PC-3 (cell line): Measurements from ENCODE around the gene SRSF2. TPM values are rescaled to one million over a fixed set of nuclear protein-coding genes. Genes with fewer than 3 reads are reported as not detected.
A peak's percentile ranks its signal among the peaks of the same experiment; 100 is the strongest.

Experiments
- ATAC-seq: fragments of 200-7000 bp; cut with Tn5 transposase; 2 replicates; pipeline ENCODE4 v1.9.1; 2020; ENCODE audit warnings: mild to moderate bottlenecking, moderate library complexity
- BruUV-seq: library from RNA; stranded (reverse); fragments of 400-500 nt; replicated peaks from 2 replicates; lab custom pipeline; 2021; lab: Mats Ljungman, UMichigan
- CTCF ChIA-PET: fragments of 300-600 bp; sonication (Branson Sonifier 250); formaldehyde crosslinking; loops from one replicate; lab custom pipeline; 2022; ENCODE audit warnings: antibody characterized with exemption; lab: Charles Lee
- POLR2A ChIA-PET: fragments of 300-600 bp; sonication (Branson Sonifier 250); formaldehyde crosslinking; loops from one replicate; lab custom pipeline; 2022; ENCODE audit warnings: antibody characterized with exemption; ENCODE audit not compliant: unreplicated experiment; lab: Charles Lee
- DNase-seq: peaks from one replicate; pipeline ENCODE4 v3.0.0-alpha.2; 2015
- H2AFZ ChIP-seq: fragments of 300-600 bp; sonication (generic); 2 replicates; pipeline ENCODE4 v1.6.0; 2016; ENCODE audit warnings: antibody characterized with exemption, low read length
- H3F3A ChIP-seq: fragments of 300-600 bp; sonication (generic); one replicate; pipeline ENCODE4 v1.6.0; 2017; ENCODE audit warnings: antibody characterized with exemption, low read length, control low read depth, mild to moderate bottlenecking; ENCODE audit not compliant: unreplicated experiment
- H3K27ac ChIP-seq: fragments of 300-600 bp; sonication (generic); 2 replicates; pipeline ENCODE4 v1.5.1; 2016; ENCODE audit warnings: mild to moderate bottlenecking, low read length
- H3K27me3 ChIP-seq: fragments of 300-600 bp; sonication (generic); 2 replicates; pipeline ENCODE4 v1.6.1; 2016; ENCODE audit warnings: low read length, mixed read lengths
- H3K36me3 ChIP-seq: fragments of 300-600 bp; sonication (generic); 2 replicates; pipeline ENCODE4 v1.6.1; 2016; ENCODE audit warnings: low read depth, mixed run types, low read length, mixed read lengths
- H3K4me1 ChIP-seq: fragments of 300-600 bp; sonication (generic); 2 replicates; pipeline ENCODE4 v1.5.1; 2016; ENCODE audit warnings: low read length; ENCODE audit not compliant: insufficient read depth
- H3K4me2 ChIP-seq: fragments of 300-600 bp; sonication (generic); 2 replicates; pipeline ENCODE4 v1.6.0; 2016; ENCODE audit warnings: low read length
- H3K4me3 ChIP-seq: fragments of 300-600 bp; sonication (generic); 2 replicates; pipeline ENCODE4 v1.5.1; 2016; ENCODE audit warnings: mild to moderate bottlenecking, low read length, mixed read lengths
- H3K79me2 ChIP-seq: fragments of 300-600 bp; sonication (generic); 2 replicates; pipeline ENCODE4 v1.6.1; 2017; ENCODE audit warnings: low read length, mixed read lengths
- H3K9ac ChIP-seq: fragments of 300-600 bp; sonication (generic); 2 replicates; pipeline ENCODE4 v1.6.0; 2016; ENCODE audit warnings: mild to moderate bottlenecking, low read length
- H3K9me2 ChIP-seq: fragments of 300-600 bp; sonication (generic); replicated peaks from 2 replicates; pipeline ENCODE4 v1.6.1; 2016; ENCODE audit warnings: mixed run types, low read length, mixed read lengths
- H3K9me3 ChIP-seq: fragments of 300-600 bp; sonication (generic); 2 replicates; pipeline ENCODE4 v1.6.1; 2016; ENCODE audit warnings: low read length, mixed read lengths
- H4K20me1 ChIP-seq: fragments of 300-600 bp; sonication (generic); 2 replicates; pipeline ENCODE4 v1.6.1; 2016; ENCODE audit warnings: low read length, mixed read lengths
- CTCF ChIP-seq: fragments of 300-600 bp; sonication (generic); conservative IDR thresholded peaks from 2 replicates; pipeline ENCODE4 v1.5.1; 2017; ENCODE audit warnings: antibody characterized with exemption, low read depth, mild to moderate bottlenecking, low read length
- EZH2 ChIP-seq: fragments of 300-600 bp; sonication (generic); IDR thresholded peaks from one replicate; pipeline ENCODE4 v1.6.1; 2017; ENCODE audit warnings: antibody characterized with exemption, mild to moderate bottlenecking, low read length; ENCODE audit not compliant: unreplicated experiment
- EZH2phosphoT487 ChIP-seq: fragments of 300-600 bp; sonication (generic); IDR thresholded peaks from 2 replicates; pipeline ENCODE4 v1.6.1; 2018; ENCODE audit warnings: mild to moderate bottlenecking, antibody characterized with exemption, low read length, borderline replicate concordance
- intact Hi-C: fragments of 100-400 bp; cut with micrococcal nuclease; formaldehyde crosslinking; loops from 2 replicates; pipeline ENCODE4 v1.9.0; 2023
- total RNA-seq: library from RNA; depleted of rRNA; stranded (reverse); fragments of >200 nt; gene quantifications from 2 replicates; pipeline ENCODE4 v1.2.3, GENCODE V29; 2014

The SRSF2 gene
- total RNA-seq, 1 experiment from 2014 or later: 859 TPM

GRCh38 chr17:76772842-76773525 is 35.9 kb upstream of the SRSF2 start:
- peak overlapping the region; percentile 29; the same call in 1 of the 2 replicates for H2AFZ ChIP-seq
- CTCF ChIA-PET: interaction anchor here (0.6 kb wide), 2 partner anchors 46 to 284 kb away, joined by 3 read pairs; no protein-coding TSS in a partner anchor
- H3K79me2 ChIP-seq: no peaks in the 10 kb centered on the region
- no peak overlapping the region for H3K4me3 ChIP-seq
- H3F3A ChIP-seq: no peaks in the 10 kb centered on the region
- TF ChIP-seq EZH2 (no peak), CTCF (no peak), EZH2phosphoT487 (no peak)
- intact Hi-C loops: no loop called here
- H3K36me3 ChIP-seq: peaks cover 20% of the 10 kb centered on the region
- H3K9me2 ChIP-seq: no peaks in the 10 kb centered on the region
- H3K4me2 ChIP-seq: peak overlapping the region; percentile 1; the same call in 1 of the 2 replicates
- DNase-seq: peak; percentile 85
- H3K9ac ChIP-seq: no peak overlapping the region
- H3K9me3 ChIP-seq: no peaks in the 10 kb centered on the region
- POLR2A ChIA-PET: no interaction called here
- peak; percentile 100 for ATAC-seq
- H4K20me1 ChIP-seq: no peaks in the 10 kb centered on the region
- peak overlapping the region; percentile 51 for H3K27ac ChIP-seq
- no TSS peak for BruUV-seq
- peaks cover 10% of the 10 kb centered on the region for H3K4me1 ChIP-seq
- no peaks in the 10 kb centered on the region for H3K27me3 ChIP-seq

- Histone ChIP-seq H2AFZ (no peak overlapping the region), H3K27ac (no peak overlapping the region), H3K9me3 (no peaks in the 10 kb centered on the region), H3K79me2 (no peaks in the 10 kb centered on the region), H3K4me2 (no peak overlapping the region), H3K9me2 (no peaks in the 10 kb centered on the region), H3F3A (no peaks in the 10 kb centered on the region), H4K20me1 (no peaks in the 10 kb centered on the region), H3K9ac (no peak overlapping the region), H3K36me3 (peaks cover 8% of the 10 kb centered on the region), H3K27me3 (no peaks in the 10 kb centered on the region), H3K4me3 (no peak overlapping the region), H3K4me1 (no peaks in the 10 kb centered on the region)
- DNase-seq: no peak
- ChIA-PET POLR2A (interaction anchor here (0.6 to 0.7 kb wide), 2 partner anchors 20 to 46 kb away, joined by 7 to 20 read pairs; no protein-coding TSS in a partner anchor), CTCF (interaction anchor here (0.7 kb wide), 1 partner anchor 134 kb away, joined by 10 read pairs; no protein-coding TSS in a partner anchor)
- no peak for TF ChIP-seq CTCF
- TF ChIP-seq EZH2: no peak
- TF ChIP-seq EZH2phosphoT487: no peak
- intact Hi-C loops: no loop called here
- BruUV-seq: no TSS peak
- no peak for ATAC-seq
Measured at GRCh38 chr17:76758570-76758969, 21.4 kb upstream of the SRSF2 start.

GRCh38 chr17:76757256-76757655 is 20.1 kb upstream of the SRSF2 start:
- H3K9ac ChIP-seq: no peak overlapping the region
- no peak for ATAC-seq
- intact Hi-C loops: no loop called here
- H2AFZ ChIP-seq: no peak overlapping the region
- no peak for DNase-seq
- no peaks in the 10 kb centered on the region for H3K9me3 ChIP-seq
- no peaks in the 10 kb centered on the region for H3K27me3 ChIP-seq
- no peaks in the 10 kb centered on the region for H3K4me1 ChIP-seq
- no peaks in the 10 kb centered on the region for H4K20me1 ChIP-seq
- H3K27ac ChIP-seq: no peak overlapping the region
- TF ChIP-seq EZH2phosphoT487 (no peak), CTCF (no peak), EZH2 (no peak)
- H3K36me3 ChIP-seq: peaks cover 8% of the 10 kb centered on the region
- H3F3A ChIP-seq: no peaks in the 10 kb centered on the region
- no peaks in the 10 kb centered on the region for H3K9me2 ChIP-seq
- H3K4me3 ChIP-seq: no peak overlapping the region
- CTCF ChIA-PET: no interaction called here
- H3K4me2 ChIP-seq: no peak overlapping the region
- no TSS peak for BruUV-seq
- POLR2A ChIA-PET: no interaction called here
- no peaks in the 10 kb centered on the region for H3K79me2 ChIP-seq
